ENCODE data around the gene KCNMB2.

DNA sequence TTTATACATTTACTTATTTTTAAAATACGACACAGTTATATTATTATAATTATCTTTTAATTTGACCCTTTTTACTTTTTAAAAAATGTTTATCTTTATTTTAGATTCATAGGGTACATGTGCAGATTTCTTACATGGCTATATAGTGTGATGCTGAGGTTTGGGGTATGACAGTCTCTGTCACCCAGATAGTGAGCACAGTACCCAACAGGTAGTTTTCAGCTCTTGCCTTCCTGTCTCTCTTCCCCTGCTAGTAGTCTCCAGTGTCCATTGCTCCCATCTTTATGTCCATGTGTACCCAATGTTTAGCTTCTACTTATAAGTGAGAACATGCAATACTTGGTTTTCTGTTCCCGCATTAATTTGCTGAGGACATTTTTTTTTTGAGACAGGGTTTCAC lies 21.8 kb upstream of the KCNMB2 start:
- TF ChIP-seq, protein P1, sequence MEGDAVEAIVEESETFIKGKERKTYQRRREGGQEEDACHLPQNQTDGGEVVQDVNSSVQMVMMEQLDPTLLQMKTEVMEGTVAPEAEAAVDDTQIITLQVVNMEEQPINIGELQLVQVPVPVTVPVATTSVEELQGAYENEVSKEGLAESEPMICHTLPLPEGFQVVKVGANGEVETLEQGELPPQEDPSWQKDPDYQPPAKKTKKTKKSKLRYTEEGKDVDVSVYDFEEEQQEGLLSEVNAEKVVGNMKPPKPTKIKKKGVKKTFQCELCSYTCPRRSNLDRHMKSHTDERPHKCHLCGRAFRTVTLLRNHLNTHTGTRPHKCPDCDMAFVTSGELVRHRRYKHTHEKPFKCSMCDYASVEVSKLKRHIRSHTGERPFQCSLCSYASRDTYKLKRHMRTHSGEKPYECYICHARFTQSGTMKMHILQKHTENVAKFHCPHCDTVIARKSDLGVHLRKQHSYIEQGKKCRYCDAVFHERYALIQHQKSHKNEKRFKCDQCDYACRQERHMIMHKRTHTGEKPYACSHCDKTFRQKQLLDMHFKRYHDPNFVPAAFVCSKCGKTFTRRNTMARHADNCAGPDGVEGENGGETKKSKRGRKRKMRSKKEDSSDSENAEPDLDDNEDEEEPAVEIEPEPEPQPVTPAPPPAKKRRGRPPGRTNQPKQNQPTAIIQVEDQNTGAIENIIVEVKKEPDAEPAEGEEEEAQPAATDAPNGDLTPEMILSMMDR (conservative IDR thresholded peaks at IDR 0.05 in 1 of 2, IDR thresholded peaks at IDR 0.05 in 1 of 2; ENCODE audit: low read depth in 1 of 2, low read length in 2 of 2) = no peak
- no peak for TF ChIP-seq EZH2 (IDR thresholded peaks at IDR 0.05; ENCODE audit: low read length, missing control alignments)

All from fibroblast of lung (primary cell).